IPS DF 4.7 (cell line): ENCODE data around the gene TSPAN14.

Source experiments
- DNase-seq: peaks from one replicate; pipeline ENCODE4 v3.0.0-alpha.2; 2013; ENCODE audit warnings: low spot score; ENCODE audit errors: extremely low read depth

TSPAN14 gene

DNA sequence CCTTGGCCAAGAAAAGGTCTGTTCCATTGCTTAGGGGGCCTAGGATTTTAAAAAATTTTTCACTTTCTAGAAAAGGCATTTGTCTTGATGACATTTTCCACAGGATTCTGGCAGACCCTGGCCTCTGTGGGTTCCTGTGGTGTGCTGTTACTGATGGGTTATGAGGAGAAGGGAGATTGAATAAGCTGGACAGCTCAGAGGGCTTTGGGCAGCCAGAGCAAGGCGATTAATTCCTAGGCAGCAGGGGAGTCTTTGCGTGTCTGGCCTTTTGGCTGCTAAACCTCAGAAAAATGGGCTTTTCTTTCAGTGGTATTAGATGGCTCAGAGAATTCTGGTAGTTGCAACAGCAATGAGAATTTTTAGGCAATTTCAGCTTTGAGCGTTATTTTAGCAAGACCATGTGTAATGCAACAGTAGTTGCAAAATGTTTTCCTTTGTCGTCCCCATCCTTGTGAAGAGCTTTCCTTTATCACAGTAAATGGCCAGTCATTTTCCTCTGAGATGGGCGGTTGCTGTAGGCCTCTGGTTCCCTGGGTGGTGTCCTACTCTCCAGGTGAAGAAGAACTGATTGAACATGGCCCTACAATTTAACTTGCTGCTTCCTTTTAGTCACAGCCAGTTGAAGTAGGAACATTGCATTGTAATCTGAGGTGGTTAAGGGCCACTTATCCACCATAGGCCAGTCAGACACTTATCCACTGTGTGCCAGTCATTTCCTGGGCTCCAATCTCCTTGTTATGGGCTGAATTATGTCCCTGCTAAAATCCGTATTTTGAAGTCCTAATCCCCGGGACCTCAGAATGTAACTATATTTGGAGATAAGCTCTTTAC is 126.7 kb downstream of the TSPAN14 start:
- DNase-seq: no peak

DNA sequence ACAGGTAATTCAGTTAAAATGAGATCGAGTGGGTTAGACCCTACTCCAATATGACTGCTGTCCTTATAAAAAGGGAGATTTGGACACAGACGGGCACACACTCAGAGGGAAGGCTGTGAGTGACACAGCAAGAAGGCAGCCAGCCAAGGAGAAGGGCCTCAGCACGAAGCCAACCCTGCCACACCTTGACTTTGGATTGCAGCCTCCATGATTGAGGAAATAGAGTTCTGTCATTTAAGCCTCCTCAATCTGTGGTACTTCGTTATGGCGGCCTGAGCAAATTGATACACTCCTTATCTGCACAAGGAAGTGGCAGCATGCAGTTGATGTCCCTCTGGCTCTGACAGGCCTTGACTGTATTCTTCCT is 127.3 kb downstream of the TSPAN14 start:
- DNase-seq: no peak

DNA sequence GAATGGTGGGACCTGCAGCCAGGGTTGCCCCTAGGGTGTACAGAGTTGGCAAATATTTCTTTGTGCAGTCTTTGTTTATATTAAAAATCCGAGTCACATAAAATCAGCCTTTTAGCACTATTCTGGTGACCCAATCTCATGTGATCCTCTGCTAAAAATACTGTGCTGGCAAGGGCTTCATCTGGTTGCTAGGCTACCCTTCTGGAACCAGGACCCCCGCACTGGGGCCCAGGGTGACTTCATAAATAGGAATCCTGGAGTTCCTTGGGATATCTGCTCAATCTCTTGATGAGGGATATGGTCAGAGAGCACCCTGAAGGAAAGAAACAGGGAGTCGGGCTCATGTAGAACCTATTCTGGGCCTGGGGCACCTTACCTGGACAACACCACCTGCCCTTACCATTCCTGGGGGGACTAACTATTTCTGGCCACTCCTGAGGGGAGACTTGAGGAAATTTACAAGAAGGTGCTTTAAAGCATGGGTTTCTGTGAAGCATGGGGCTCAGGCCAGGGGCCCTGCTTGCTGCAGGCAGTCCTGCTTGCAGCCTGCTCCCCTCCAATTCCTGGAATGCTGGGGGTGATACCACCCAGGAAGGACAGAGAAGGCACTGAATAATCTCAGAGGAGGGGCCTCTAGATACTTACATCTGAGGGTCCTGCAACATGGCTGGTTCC is 128.3 kb downstream of the TSPAN14 start:
- DNase-seq: no peak
